ENCODE results near the gene MRPL34. TPM values are rescaled to one million over a fixed set of nuclear protein-coding genes. Genes with fewer than 3 reads are reported as not detected.
"Not testable (repeated sequence)": the region's sequence is repeated elsewhere in the genome, so short reads cannot be mapped to it uniquely, and the experiment has no call there.

The MRPL34 gene
- total RNA-seq, 2 donors from 2014 or later: 127 to 184 TPM

GRCh38 chr19:17286752-17287151, 18.9 kb upstream of the MRPL34 start:
- Histone ChIP-seq H3K4me1 (peaks cover 8% of the 10 kb centered on the region), H3K9ac (ENCODE audit: low read depth in 2 of 2, low read length in 2 of 2) (no peak overlapping the region), H3K9me3 (no peaks in the 10 kb centered on the region), H3K27me3 (peaks cover 3% of the 10 kb centered on the region), H3K36me3 (no peaks in the 10 kb centered on the region), H3K4me3 (no peak overlapping the region), H3K27ac (no peak overlapping the region)
- intact Hi-C loops (cut with DNase I): no loop called here
- no peak for DNase-seq
- no peak for TF ChIP-seq CTCF (IDR thresholded peaks at IDR 0.05)

GRCh38 chr19:17289489-17289888, 16.2 kb upstream of the MRPL34 start:
- Histone ChIP-seq H3K4me3 (no peak overlapping the region), H3K4me1 (no peaks in the 10 kb centered on the region), H3K27me3 (no peaks in the 10 kb centered on the region), H3K9me3 (no peaks in the 10 kb centered on the region), H3K9ac (ENCODE audit: low read depth in 2 of 2, low read length in 2 of 2) (no peak overlapping the region), H3K27ac (no peak overlapping the region), H3K36me3 (no peaks in the 10 kb centered on the region)
- intact Hi-C loops (cut with DNase I): no loop called here
- peak; percentile 68 for DNase-seq
- no peak for TF ChIP-seq CTCF (IDR thresholded peaks at IDR 0.05)

GRCh38 chr19:17292301-17293074, 13.2 kb upstream of the MRPL34 start:
- Histone ChIP-seq H3K27ac (peak overlapping the region; percentile 54), H3K9ac (ENCODE audit: low read depth in 2 of 2, low read length in 2 of 2) (peak overlapping the region; percentile 40 to 87), H3K27me3 (no peaks in the 10 kb centered on the region), H3K4me1 (no peaks in the 10 kb centered on the region), H3K36me3 (no peaks in the 10 kb centered on the region), H3K9me3 (no peaks in the 10 kb centered on the region), H3K4me3 (peak overlapping the region; percentile 63)
- peak; percentile 87 for DNase-seq
- intact Hi-C loops (cut with DNase I): loop anchor here (5.0 to 10.0 kb wide), 2 partner anchors 95 to 172 kb away; partner anchors contain the start of gene NXNL1
- TF ChIP-seq CTCF (IDR thresholded peaks at IDR 0.05): peak; percentile 70

GRCh38 chr19:17293605-17294004, 12.1 kb upstream of the MRPL34 start:
- intact Hi-C loops (cut with DNase I): loop anchor here (5.0 to 10.0 kb wide), 2 partner anchors 94 to 171 kb away; partner anchors contain the start of gene NXNL1
- Histone ChIP-seq H3K4me1 (no peaks in the 10 kb centered on the region), H3K9me3 (no peaks in the 10 kb centered on the region), H3K4me3 (no peak overlapping the region), H3K27ac (no peak overlapping the region), H3K27me3 (no peaks in the 10 kb centered on the region), H3K36me3 (no peaks in the 10 kb centered on the region), H3K9ac (ENCODE audit: low read depth in 2 of 2, low read length in 2 of 2) (peak overlapping the region in 1 of 2 donors; percentile 24)
- no peak for DNase-seq
- TF ChIP-seq CTCF (IDR thresholded peaks at IDR 0.05): no peak

GRCh38 chr19:17294051-17294891, 11.4 kb upstream of the MRPL34 start:
- Histone ChIP-seq H3K9me3 (no peaks in the 10 kb centered on the region), H3K4me1 (no peaks in the 10 kb centered on the region), H3K4me3 (no peak overlapping the region), H3K36me3 (no peaks in the 10 kb centered on the region), H3K9ac (ENCODE audit: low read depth in 2 of 2, low read length in 2 of 2) (peak overlapping the region in 1 of 2 donors; percentile 24), H3K27me3 (no peaks in the 10 kb centered on the region), H3K27ac (no peak overlapping the region)
- intact Hi-C loops (cut with DNase I): loop anchor here (5.0 to 10.0 kb wide), 2 partner anchors 93 to 171 kb away; partner anchors contain the start of gene NXNL1
- peak; percentile 62 for DNase-seq
- no peak for TF ChIP-seq CTCF (IDR thresholded peaks at IDR 0.05)

- H3K4me3 ChIP-seq; H3K27ac ChIP-seq; DNase-seq; H3K36me3 ChIP-seq; H3K27me3 ChIP-seq; H3K4me1 ChIP-seq; H3K9ac ChIP-seq (ENCODE audit: low read depth in 2 of 2, low read length in 2 of 2); H3K9me3 ChIP-seq: not testable (repeated sequence)
- intact Hi-C loops (cut with DNase I): loop anchor here (10.0 kb wide), 1 partner anchor 169 kb away; the partner anchor contains the start of gene NXNL1
Measured at GRCh38 chr19:17295551-17295950, 10.1 kb upstream of the MRPL34 start.
